GM12873 (cell line): Measurements from ENCODE around the gene TRAPPC2B.
A peak's percentile ranks its signal among the peaks of the same experiment; 100 is the strongest.

Experiments used
- CTCF ChIP-seq: IDR thresholded peaks from 2 replicates; pipeline ENCODE4 v1.5.1; 2012; ENCODE audit warnings: low read depth, mild to moderate bottlenecking, moderate library complexity, low read length, control low read depth; ENCODE audit not compliant: insufficient read depth; ENCODE audit errors: missing control alignments

The TRAPPC2B gene

GRCh38 chr19:57362997-57363687 is at the start of gene TRAPPC2B, which contains the start of gene ZNF547:
TSS of gene TRAPPC2B (plus strand) at chr19:57363551. CDS start at chr19:57364834, 1,283 bp downstream.
TSS of gene ZNF547 (plus strand) at chr19:57363551. CDS start at chr19:57368556, 5,005 bp downstream.
- TF ChIP-seq CTCF: no peak

- TF ChIP-seq CTCF: no peak
These were observed 49.2 kb upstream of the TRAPPC2B start for GRCh38 chr19:57314146-57314545.

DNA sequence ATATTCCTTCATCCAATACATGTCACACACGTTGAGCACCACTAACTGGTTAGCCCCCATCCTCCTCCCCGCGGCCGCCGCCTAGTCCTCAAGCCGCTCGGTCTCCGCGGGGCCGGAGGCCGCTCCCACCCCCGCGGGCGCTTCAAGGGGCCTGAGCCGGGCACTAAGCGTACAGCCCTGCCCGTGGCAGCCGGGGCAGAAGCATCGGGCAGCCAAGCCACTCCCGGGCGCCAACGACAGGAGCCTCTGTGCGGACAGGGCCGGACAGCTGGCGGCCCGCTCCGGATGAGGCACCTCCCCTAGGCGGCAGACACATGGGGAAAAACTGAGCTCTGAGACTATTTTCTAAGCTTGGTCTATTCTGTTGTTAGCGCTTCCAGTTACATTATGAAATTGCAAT is 45.8 kb upstream of the TRAPPC2B start:
- no peak for TF ChIP-seq CTCF

- TF ChIP-seq CTCF: no peak
These were observed 43.5 kb upstream of the TRAPPC2B start for GRCh38 chr19:57319869-57320179.

DNA sequence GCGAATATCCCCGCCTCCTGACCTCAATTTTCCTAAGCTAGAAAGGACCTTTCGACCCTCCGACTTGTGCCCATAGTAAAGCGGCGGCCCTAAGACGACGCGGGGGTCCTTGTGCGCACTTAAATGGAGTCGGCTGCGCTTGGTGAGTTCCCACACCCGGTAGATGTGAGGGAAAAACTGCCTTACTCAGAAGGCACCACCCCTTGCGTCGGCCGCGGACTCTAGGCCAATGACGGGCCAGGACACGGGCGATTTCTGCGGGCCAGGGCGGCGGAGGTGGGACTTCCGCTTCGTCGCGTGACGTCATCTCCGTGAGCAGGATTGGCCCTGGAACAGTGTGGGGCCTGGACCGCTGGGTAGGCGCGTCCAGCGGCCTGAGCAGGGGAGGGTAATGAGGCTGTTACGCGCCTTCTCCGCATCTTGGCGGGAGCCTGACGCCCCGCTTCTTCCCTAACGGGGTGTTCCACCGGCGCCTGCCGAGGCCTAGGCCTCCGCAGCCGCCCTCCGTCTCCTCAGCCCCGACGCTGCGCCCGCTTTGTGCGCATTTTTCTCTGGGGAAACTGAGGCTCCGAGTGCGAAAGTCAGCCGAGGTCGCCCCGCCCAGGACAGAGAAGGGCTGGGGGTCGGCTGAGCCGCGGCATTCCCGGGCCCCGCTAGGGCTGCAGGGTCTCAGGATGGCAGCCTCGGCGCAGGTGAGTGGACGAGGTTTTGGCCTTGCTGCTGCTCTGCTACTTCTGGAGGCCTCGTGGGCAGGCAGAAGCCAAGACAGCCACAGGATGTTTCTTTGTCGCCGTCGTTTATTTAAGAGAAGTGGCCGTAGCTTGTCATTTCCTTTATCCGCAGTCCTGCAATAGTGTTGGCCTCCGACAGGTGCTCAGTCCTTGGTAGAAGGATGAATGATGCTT is 42.9 kb upstream of the TRAPPC2B start, which contains the start of gene ZNF543:
ZNF543 (plus strand) TSS at position 293 of the 905 bp plus-strand sequence; CDS start at position 675, 382 bp downstream.
- TF ChIP-seq CTCF: peak; percentile 43

DNA sequence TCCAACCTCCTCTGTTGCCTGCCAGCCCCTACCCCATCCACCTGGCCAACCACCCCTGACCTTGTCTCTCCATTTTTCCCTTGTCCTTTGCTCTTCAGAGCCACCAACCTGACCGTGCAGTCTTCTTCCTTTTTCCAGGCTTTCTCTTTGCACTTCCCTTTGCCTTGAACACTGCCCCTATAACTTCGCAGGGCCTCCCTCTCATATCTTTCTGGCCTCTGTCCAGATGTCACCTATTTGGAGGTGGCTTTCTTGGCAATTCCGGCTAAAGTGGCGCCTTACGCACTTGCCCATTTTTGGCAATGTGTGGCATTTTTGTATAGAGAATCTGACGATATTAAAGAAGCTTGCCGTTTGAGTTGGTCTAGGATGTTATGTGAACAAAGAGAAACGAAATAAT is 42.2 kb upstream of the TRAPPC2B start:
- TF ChIP-seq CTCF: no peak

DNA sequence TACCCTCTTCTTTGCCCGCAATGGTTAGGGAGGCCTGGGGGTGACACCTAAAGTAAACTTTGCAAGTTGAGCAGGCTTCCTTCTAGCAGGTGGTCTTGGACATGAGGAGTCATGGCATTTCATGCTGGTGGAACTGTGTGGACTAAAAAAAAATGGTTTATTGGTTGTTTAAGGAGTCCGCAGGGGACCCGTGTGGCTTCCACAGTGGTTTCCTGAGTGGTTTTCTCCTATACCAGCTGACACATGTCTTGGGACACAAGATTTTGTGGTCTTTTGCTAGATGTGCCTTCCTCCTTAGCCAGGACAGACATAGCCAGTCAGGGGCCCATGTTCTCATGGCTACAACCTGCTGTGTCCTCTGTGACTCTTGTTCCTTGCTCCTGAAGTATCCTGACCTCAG is 41.6 kb upstream of the TRAPPC2B start:
- no peak for TF ChIP-seq CTCF
